Activated CD8-positive, alpha-beta T cell treated with anti-CD3 and anti-CD28 coated beads, Interleukin-2, amount 10 ng/mL, durations not matched to agents 7 days and 5 days (primary cell): Measurements from ENCODE around the gene CUBN. TPM values are rescaled to one million over a fixed set of nuclear protein-coding genes. Genes with fewer than 3 reads are reported as not detected.
A peak's percentile ranks its signal among the peaks of the same experiment; 100 is the strongest.

ENCODE experiments used
- ATAC-seq: fragments of 150-1000 bp; cut with Tn5 transposase; one replicate; pipeline ENCODE4 v1.10.0; 2021; ENCODE audit warnings: moderate library complexity
- CTCF ChIA-PET: fragments of 350-600 bp; sonication (Branson Sonifier 250); formaldehyde crosslinking; loops from one replicate; lab custom pipeline; 2021; ENCODE audit warnings: antibody characterized with exemption; lab: Charles Lee
- POLR2A ChIA-PET: fragments of 350-600 bp; sonication (Branson Sonifier 250); formaldehyde crosslinking; loops from one replicate; lab custom pipeline; 2021; ENCODE audit warnings: antibody characterized with exemption; lab: Charles Lee
- DNase-seq: peaks from one replicate; pipeline ENCODE4 v3.0.0-alpha.2; 2020
- H3K27ac Mint-ChIP-seq: one replicate; pipeline ENCODE4 v1.8.0; 2021; ENCODE audit warnings: mild to moderate bottlenecking, mixed read lengths
- H3K27me3 Mint-ChIP-seq: one replicate; pipeline ENCODE4 v1.8.0; 2021; ENCODE audit warnings: low read depth, mixed read lengths
- H3K36me3 Mint-ChIP-seq: one replicate; pipeline ENCODE4 v1.8.0; 2021; ENCODE audit warnings: low read depth, mixed read lengths
- H3K4me1 Mint-ChIP-seq: one replicate; pipeline ENCODE4 v1.8.0; 2021; ENCODE audit warnings: low read depth, mixed read lengths
- H3K4me3 Mint-ChIP-seq: one replicate; pipeline ENCODE4 v1.8.0; 2021; ENCODE audit warnings: mild to moderate bottlenecking, mixed read lengths
- H3K9me3 Mint-ChIP-seq: one replicate; pipeline ENCODE4 v1.8.0; 2022; ENCODE audit warnings: mixed read lengths; ENCODE audit not compliant: insufficient read depth
- total RNA-seq, 2 experiments: library from RNA; stranded (reverse); gene quantifications; one replicate each; pipeline ENCODE4 v1.2.3, GENCODE V29; 2021

CUBN gene
- total RNA-seq, 2 experiments from 2014 or later = 0.68 to 1.2 TPM

DNA sequence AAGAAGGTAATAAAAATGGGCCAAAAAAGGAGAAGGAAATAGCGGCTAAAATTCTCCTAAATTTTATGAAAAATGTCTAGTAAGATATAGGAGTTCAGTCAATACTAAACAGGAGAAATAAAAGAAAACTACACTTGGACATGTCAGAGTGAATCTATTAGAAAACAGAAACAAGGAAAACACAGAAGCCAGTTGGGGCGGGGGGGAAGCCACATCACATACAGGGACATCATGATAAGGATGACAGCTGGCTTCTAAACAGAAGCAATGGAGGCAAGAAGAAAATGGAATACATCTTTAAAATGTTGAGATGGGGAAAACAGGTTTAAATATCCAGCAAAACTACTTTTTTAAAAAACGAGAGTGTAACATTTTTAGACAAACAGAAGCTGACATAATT, 77.8 kb downstream of the CUBN start:
- Mint-ChIP-seq H3K27me3 (no peaks in the 10 kb centered on the region), H3K9me3 (peaks cover 25% of the 10 kb centered on the region), H3K27ac (no peak overlapping the region), H3K4me1 (no peaks in the 10 kb centered on the region), H3K4me3 (no peak overlapping the region), H3K36me3 (peaks cover 9% of the 10 kb centered on the region)
- DNase-seq (no peak), ATAC-seq (no peak)
- POLR2A ChIA-PET = no interaction called here
- CTCF ChIA-PET = no interaction called here

DNA sequence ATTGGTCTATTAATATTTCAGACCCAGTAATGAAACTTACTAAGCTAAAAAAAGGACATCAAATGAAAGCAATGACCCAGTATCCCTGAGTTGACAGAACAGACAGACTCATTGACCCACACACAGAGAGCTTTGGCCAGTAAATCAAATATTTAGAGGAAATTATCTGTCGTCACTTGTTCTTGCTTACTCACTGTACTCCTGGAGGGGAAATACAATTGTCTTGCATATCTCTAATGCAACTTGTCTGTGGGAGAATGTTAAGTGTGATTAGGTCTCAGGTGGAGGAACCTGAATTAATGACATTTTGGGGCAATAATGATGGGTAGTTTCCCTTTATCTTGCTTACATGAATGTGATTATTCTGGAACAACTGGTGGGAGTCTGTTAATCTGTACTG, 80.4 kb downstream of the CUBN start:
- H3K9me3 Mint-ChIP-seq = peaks cover 25% of the 10 kb centered on the region
- CTCF ChIA-PET = no interaction called here
- no peak for ATAC-seq
- no peaks in the 10 kb centered on the region for H3K4me1 Mint-ChIP-seq
- POLR2A ChIA-PET = no interaction called here
- H3K36me3 Mint-ChIP-seq = peaks cover 8% of the 10 kb centered on the region
- DNase-seq = no peak
- no peak overlapping the region for H3K27ac Mint-ChIP-seq
- H3K27me3 Mint-ChIP-seq = no peaks in the 10 kb centered on the region
- no peak overlapping the region for H3K4me3 Mint-ChIP-seq

DNA sequence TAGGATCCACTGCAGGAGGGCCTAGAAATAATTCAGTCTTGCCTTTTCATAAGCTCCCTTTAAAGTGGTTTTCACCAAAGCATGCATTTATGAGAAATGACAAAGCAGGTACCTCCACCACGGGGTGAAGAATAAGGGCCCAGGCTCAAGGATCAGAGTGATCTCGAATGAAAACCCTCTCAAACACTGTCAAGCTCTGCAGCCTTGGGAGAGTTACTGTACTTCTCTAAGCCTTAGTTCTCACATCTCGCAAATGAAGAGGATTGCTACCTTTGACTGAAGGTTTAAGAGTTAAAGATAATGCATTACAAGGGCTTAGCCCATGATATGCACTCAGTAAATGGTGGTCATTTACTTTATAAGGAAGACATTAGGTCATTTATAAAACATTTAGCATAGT, 81.7 kb downstream of the CUBN start:
- POLR2A ChIA-PET = no interaction called here
- ATAC-seq (no peak), DNase-seq (no peak)
- Mint-ChIP-seq H3K36me3 (peaks cover 8% of the 10 kb centered on the region), H3K9me3 (peaks cover 19% of the 10 kb centered on the region), H3K27me3 (no peaks in the 10 kb centered on the region), H3K4me1 (no peaks in the 10 kb centered on the region), H3K4me3 (no peak overlapping the region), H3K27ac (no peak overlapping the region)
- CTCF ChIA-PET = no interaction called here

DNA sequence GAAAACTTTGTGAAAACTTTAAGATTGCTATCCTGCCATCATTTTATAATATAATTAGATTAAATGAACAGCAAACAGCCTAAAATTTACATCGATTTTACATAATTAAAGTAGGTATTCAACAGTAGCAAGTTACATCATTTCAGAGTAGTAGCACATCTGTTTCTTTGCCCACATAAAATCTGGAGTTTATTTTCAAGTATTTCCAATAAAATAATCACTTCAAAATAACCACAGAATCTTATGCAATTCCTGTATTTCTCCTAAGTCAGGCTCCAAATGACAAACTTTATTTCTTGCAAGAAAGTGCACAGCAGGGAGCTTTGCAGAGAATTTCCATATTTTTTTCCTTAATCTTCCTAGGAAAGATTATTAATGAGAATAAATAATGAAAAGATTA, 82.6 kb downstream of the CUBN start:
- CTCF ChIA-PET = no interaction called here
- Mint-ChIP-seq H3K36me3 (peaks cover 6% of the 10 kb centered on the region), H3K4me3 (no peak overlapping the region), H3K4me1 (no peaks in the 10 kb centered on the region), H3K27ac (no peak overlapping the region), H3K9me3 (peaks cover 14% of the 10 kb centered on the region), H3K27me3 (no peaks in the 10 kb centered on the region)
- POLR2A ChIA-PET = no interaction called here
- no peak for ATAC-seq
- DNase-seq = no peak

DNA sequence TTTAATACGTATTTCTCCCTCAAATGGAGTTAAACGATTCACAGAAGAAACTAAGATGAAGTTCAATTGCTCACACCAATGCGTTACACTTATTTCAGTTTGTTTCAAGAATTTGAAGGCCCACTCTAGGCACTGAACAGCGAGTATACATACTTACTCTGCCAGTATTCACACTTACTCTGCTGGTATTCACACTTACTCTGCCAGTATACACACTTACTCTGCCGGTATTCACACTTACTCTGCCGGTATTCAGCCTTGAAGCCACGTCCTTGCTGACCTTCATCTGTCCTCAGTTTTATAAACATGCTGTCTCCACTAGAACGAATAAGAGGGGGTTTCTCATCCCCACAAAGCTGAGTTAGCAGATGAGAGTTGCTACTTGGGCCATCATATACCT, 86.0 kb downstream of the CUBN start:
- H3K27ac Mint-ChIP-seq = no peak overlapping the region
- H3K4me1 Mint-ChIP-seq = no peaks in the 10 kb centered on the region
- no peak overlapping the region for H3K4me3 Mint-ChIP-seq
- ATAC-seq (no peak), DNase-seq (no peak)
- H3K27me3 Mint-ChIP-seq = no peaks in the 10 kb centered on the region
- ChIA-PET POLR2A (no interaction called here), CTCF (no interaction called here)
- H3K9me3 Mint-ChIP-seq = peaks cover 5% of the 10 kb centered on the region
- H3K36me3 Mint-ChIP-seq = no peaks in the 10 kb centered on the region

DNA sequence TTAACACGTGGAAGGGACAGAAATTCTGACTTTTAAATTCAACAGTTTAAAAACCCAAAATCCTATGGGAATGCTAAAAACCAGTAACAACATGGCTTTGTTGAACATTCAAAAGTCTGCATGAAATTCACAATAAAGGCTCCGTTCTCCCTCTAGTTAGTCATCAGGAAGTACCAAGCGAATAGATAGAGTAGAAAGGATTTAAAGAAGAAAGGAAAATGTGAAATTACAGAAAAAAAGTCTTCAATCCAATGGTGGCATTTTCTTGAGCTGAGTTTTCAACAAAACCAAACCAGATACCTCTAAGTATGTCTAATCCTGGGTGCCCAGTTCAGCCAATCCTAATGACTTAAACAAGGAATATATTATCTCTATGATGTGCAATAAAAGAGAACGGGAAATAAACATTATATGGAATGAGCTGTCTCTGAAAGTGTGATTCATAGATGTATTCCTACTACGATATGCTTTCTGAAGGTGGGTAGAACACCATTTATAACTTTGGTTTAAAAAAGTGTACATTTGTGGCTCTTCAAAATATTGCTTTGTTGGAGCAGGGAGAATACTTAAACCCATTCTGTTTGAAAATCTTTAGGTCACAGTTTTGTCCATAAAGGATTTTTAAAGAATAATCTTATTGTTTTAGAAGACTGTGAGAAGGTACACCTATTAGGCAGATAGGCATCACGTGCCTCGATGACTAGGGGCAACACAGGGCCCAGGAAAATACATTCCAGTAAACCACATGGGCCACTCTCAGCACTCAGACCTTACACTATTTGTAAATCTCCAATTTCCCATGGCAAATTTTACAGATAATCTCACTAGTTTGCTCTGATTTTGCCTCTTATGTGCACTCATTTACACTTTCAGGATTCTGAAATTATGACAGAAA, 87.7 kb downstream of the CUBN start:
- H3K36me3 Mint-ChIP-seq = peaks cover 6% of the 10 kb centered on the region
- no peak overlapping the region for H3K4me3 Mint-ChIP-seq
- CTCF ChIA-PET = no interaction called here
- peaks cover 7% of the 10 kb centered on the region for H3K4me1 Mint-ChIP-seq
- no peak for ATAC-seq
- no peak for DNase-seq
- POLR2A ChIA-PET = no interaction called here
- H3K27me3 Mint-ChIP-seq = no peaks in the 10 kb centered on the region
- no peak overlapping the region for H3K27ac Mint-ChIP-seq
- peaks cover 12% of the 10 kb centered on the region for H3K9me3 Mint-ChIP-seq

DNA sequence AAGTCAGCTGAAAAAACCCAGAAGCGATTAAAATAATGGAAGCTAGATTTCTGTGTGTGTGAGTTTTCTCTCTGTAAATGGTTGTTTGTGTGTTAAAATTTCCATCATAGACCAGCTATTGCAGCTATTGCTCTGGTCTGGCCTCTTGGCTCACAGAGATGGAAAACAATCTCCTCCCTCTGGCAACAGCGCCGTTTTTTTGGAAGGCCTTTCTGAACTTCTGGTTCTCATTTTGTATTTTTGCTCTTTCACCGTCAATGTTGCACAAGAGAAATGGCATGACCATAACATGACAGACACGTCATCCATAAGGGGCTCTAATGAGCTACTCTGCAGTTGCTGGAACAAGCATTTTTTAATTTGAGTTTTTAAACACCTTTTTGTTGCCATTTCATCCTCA, 91.0 kb downstream of the CUBN start:
- no peak for DNase-seq
- Mint-ChIP-seq H3K27me3 (no peaks in the 10 kb centered on the region), H3K4me1 (peaks cover 29% of the 10 kb centered on the region), H3K36me3 (peaks cover 20% of the 10 kb centered on the region), H3K9me3 (peaks cover 22% of the 10 kb centered on the region), H3K27ac (no peak overlapping the region), H3K4me3 (no peak overlapping the region)
- no peak for ATAC-seq
- POLR2A ChIA-PET = no interaction called here
- CTCF ChIA-PET = no interaction called here

DNA sequence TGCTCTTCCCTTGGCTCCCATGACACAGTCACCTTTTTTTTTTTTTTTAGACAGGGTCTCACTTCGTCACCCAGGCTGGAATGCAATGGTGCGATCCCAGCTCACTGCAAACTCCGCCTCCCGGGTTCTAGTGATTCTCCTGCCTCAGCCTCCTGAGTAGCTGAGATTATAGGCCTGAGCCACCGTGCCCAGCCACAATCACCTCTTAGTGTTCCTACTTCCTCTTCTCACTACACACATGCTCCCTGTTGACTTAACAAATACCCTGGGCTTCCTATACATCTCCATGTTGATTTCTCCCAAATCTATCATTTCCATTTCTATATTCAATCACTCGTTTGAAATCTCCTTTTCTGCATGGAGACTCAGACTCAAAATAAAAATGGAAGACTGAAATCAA, 91.7 kb downstream of the CUBN start:
- ChIA-PET CTCF (no interaction called here), POLR2A (no interaction called here)
- no peak overlapping the region for H3K4me3 Mint-ChIP-seq
- H3K36me3 Mint-ChIP-seq = peaks cover 20% of the 10 kb centered on the region
- ATAC-seq (no peak), DNase-seq (no peak)
- peaks cover 36% of the 10 kb centered on the region for H3K4me1 Mint-ChIP-seq
- H3K27ac Mint-ChIP-seq = no peak overlapping the region
- no peaks in the 10 kb centered on the region for H3K27me3 Mint-ChIP-seq
- H3K9me3 Mint-ChIP-seq = peaks cover 22% of the 10 kb centered on the region

DNA sequence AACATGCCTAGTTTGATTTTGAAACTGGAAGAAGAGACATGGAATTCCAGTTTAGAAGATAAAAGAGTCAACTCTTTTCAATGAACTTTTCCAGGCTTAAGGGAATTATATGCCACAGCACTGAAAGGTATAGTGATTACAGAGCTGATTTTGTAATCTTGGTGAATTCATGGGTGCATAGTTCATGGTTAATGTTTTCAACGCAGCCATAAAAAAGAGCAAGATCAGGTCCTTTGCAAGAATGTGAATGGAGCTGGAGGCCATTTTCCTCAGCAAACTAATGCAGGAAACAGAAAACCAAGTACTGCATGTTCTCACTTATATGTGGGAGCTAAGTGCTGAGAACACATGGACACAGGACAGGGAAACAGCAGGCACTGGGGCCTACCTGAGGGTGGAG, 94.2 kb downstream of the CUBN start:
- Mint-ChIP-seq H3K4me3 (no peak overlapping the region), H3K9me3 (peaks cover 22% of the 10 kb centered on the region), H3K27ac (peak overlapping the region; percentile 7), H3K36me3 (peaks cover 20% of the 10 kb centered on the region), H3K4me1 (peaks cover 60% of the 10 kb centered on the region), H3K27me3 (no peaks in the 10 kb centered on the region)
- POLR2A ChIA-PET = no interaction called here
- DNase-seq (no peak), ATAC-seq (no peak)
- CTCF ChIA-PET = no interaction called here

DNA sequence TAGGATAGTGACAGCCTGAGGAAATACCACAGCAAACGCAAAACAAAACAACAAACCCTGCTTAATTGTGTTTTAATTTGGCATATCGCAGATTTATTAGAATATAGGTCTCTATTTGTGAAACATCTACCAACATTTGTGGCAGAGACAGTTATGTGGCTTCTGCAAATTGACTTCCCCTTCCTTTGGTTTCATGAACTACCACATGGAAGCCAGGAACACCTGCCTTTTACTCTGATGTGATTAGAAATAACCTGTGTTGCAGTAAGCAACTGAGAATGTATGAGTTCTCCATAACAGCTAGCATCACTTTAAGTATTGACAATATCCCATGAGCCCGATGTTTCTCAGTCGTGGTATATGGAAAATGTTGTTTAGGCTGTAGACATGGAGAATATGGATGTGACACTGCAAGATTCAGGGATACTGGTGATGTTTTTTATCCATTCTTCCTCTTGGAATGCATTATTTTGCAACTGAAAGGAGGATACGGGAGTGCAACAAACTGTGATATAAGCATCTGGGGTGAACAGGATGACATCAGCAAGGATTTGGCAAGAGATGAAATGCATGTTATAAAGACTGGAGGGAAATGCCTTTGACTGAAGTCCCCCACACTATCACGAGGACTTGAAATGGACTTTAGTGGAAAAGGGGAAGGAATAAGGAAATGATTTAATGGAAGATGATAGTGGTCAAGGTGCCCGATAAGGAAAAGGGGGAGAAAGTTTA, 95.9 kb downstream of the CUBN start:
- no peak for ATAC-seq
- Mint-ChIP-seq H3K27ac (peak overlapping the region; percentile 75), H3K27me3 (no peaks in the 10 kb centered on the region), H3K4me1 (peaks cover 75% of the 10 kb centered on the region), H3K4me3 (peak overlapping the region; percentile 16), H3K9me3 (peaks cover 18% of the 10 kb centered on the region), H3K36me3 (peaks cover 20% of the 10 kb centered on the region)
- CTCF ChIA-PET = no interaction called here
- DNase-seq = peak; percentile 33
- POLR2A ChIA-PET = interaction anchor here (0.7 to 1.2 kb wide), 2 partner anchors 10 to 101 kb away, joined by 3 to 4 read pairs; no protein-coding TSS in a partner anchor

DNA sequence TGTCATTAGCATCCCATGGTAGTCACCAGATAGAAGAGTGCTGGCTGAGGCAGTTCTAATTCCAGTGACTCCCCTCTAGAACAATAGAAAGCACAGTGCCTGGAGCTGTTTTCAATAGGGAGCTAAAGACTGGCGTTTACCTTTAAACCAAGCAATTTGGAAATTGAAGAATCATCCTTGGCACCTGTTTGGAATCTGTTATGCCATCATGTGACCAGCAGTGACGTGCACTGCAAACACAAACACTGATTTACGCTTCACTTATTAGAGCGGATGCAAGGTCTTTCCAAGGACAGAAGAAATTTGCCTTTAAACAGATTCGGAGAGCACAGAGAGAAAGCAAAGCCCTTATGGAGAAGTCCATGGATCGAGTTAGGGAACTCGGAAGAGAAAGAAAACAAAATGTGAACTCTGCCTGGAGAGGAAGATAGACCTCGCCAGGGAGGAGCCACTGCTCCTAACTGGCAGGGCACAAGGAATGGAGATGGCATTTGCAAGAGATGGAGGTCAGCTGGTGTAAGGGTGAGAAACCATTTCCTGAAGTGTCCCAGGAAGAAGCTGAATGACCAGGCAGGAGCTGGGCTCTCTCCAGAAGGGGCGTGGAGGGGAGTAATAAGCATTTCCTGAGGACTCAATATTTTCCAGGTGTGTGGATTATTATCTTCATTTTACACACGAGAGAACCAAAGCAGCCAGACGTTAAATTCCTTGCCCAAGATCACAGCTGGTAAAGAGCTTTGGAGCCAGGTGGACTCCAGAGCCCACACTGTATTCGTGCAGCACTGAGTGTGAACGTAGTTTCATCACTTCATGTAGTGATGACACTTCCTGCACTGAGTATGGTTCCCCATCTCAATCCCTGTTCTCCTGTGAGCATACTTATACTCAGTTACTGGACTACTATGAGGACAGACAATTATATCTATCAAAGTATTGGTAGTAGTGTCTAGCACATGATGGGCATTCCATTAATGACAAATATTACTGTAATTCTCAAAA, 97.7 kb downstream of the CUBN start:
- Mint-ChIP-seq H3K27ac (peak overlapping the region; percentile 25), H3K4me3 (no peak overlapping the region), H3K9me3 (peaks cover 10% of the 10 kb centered on the region), H3K36me3 (peaks cover 14% of the 10 kb centered on the region), H3K27me3 (no peaks in the 10 kb centered on the region), H3K4me1 (peaks cover 81% of the 10 kb centered on the region)
- ATAC-seq (no peak), DNase-seq (no peak)
- CTCF ChIA-PET = no interaction called here
- POLR2A ChIA-PET = no interaction called here
